Suprapubic skin (tissue), 4 donors: ENCODE results near the gene IGSF1. TPM values are rescaled to one million over a fixed set of nuclear protein-coding genes. Genes with fewer than 3 reads are reported as not detected.
"Not testable (repeated sequence)": the region's sequence is repeated elsewhere in the genome, so short reads cannot be mapped to it uniquely, and the experiment has no call there.

ENCODE experiments used
- DNase-seq, 2 donors: peaks; one replicate each; pipeline ENCODE4 v3.0.0-alpha.2; 2019; ENCODE audit warnings: low spot score in 2 of 2
- H3K27ac ChIP-seq: fragments of 200-600 bp; sonication (generic); one replicate; pipeline ENCODE4 v1.5.1; 2019
- H3K27me3 ChIP-seq: fragments of 200-600 bp; sonication (generic); one replicate; pipeline ENCODE4 v1.5.1; 2019
- H3K36me3 ChIP-seq: fragments of 200-600 bp; sonication (generic); one replicate; pipeline ENCODE4 v1.5.1; 2019
- H3K4me1 ChIP-seq: fragments of 200-600 bp; sonication (generic); one replicate; pipeline ENCODE4 v1.5.1; 2019
- H3K4me3 ChIP-seq: fragments of 200-600 bp; sonication (generic); one replicate; pipeline ENCODE4 v1.5.1; 2019; ENCODE audit warnings: mild to moderate bottlenecking
- H3K9me3 ChIP-seq: fragments of 200-600 bp; sonication (generic); one replicate; pipeline ENCODE4 v1.5.1; 2019
- CTCF ChIP-seq, 2 donors: fragments of 200-600 bp in 1 of 2; fragments of 450-650 bp in 1 of 2; sonication (generic) in 1 of 2; IDR thresholded peaks; one replicate each; pipeline ENCODE4 v1.5.1; 2016 to 2019; ENCODE audit warnings: antibody characterized with exemption in 2 of 2, mild to moderate bottlenecking in 1 of 2, moderate library complexity in 1 of 2
- EP300 ChIP-seq: sonication (generic); formaldehyde crosslinking; IDR thresholded peaks from one replicate; pipeline ENCODE4 v1.6.1; 2017; ENCODE audit warnings: antibody characterized with exemption
- POLR2A ChIP-seq, 2 donors: fragments of 450-650 bp; IDR thresholded peaks; one replicate each; pipeline ENCODE4 v1.6.1; 2017; ENCODE audit warnings: antibody characterized with exemption in 2 of 2, mild to moderate bottlenecking in 2 of 2, moderate library complexity in 2 of 2
- POLR2AphosphoS5 ChIP-seq, 3 donors: sonication (generic); formaldehyde crosslinking; IDR thresholded peaks; one replicate each; pipeline ENCODE4 v1.6.1; 2017; ENCODE audit warnings: antibody characterized with exemption in 3 of 3
- WGBS: methylation state at CpG from one replicate; pipeline ENCODE4 v1.1.5; 2018; 5-methylcytosine and 5-hydroxymethylcytosine counted together
- total RNA-seq, 4 donors: library from RNA; depleted of rRNA; stranded (reverse); fragments of >200 nt; gene quantifications; one replicate each; pipeline ENCODE4 v1.1.0, GENCODE V29; 2016

The IGSF1 gene
- total RNA-seq, 4 donors from 2014 or later = 0.08 to 0.86 (median 0.34) TPM; not detected in 1

GRCh38 chrX:131262738-131263679 is 26.1 kb downstream of the IGSF1 start:
- Histone ChIP-seq H3K27me3 (no peaks in the 10 kb centered on the region), H3K9me3 (no peaks in the 10 kb centered on the region), H3K36me3 (no peaks in the 10 kb centered on the region), H3K27ac (no peak overlapping the region), H3K4me3 (no peak overlapping the region), H3K4me1 (no peaks in the 10 kb centered on the region)
- WGBS = 67% methylated on average over 13 of the region's 13 CpGs
- DNase-seq = no peak
- TF ChIP-seq EP300 (no peak), POLR2A (IDR thresholded peaks at IDR 0.05) (no peak), POLR2AphosphoS5 (IDR thresholded peaks at IDR 0.05) (no peak), CTCF (IDR thresholded peaks at IDR 0.05) (no peak)

GRCh38 chrX:131262200-131262599 is 26.9 kb downstream of the IGSF1 start:
- Histone ChIP-seq H3K27me3 (no peaks in the 10 kb centered on the region), H3K9me3 (no peaks in the 10 kb centered on the region), H3K4me1 (no peaks in the 10 kb centered on the region), H3K36me3 (no peaks in the 10 kb centered on the region), H3K4me3 (no peak overlapping the region), H3K27ac (no peak overlapping the region)
- no peak for DNase-seq
- no peak for TF ChIP-seq POLR2AphosphoS5 (IDR thresholded peaks at IDR 0.05)
- no peak for TF ChIP-seq POLR2A (IDR thresholded peaks at IDR 0.05)
- no peak for TF ChIP-seq EP300
- no peak for TF ChIP-seq CTCF (IDR thresholded peaks at IDR 0.05)

- DNase-seq = no peak
- no peak overlapping the region for H3K4me3 ChIP-seq
Measured at GRCh38 chrX:131257367-131257766, 31.7 kb downstream of the IGSF1 start.

GRCh38 chrX:131250984-131251738 is 37.9 kb downstream of the IGSF1 start:
- 78% methylated on average over 30 of the region's 36 CpGs for WGBS

More at GRCh38 chrX:131257367-131257766, 31.7 kb downstream of the IGSF1 start:
- TF ChIP-seq EP300 (no peak), CTCF (IDR thresholded peaks at IDR 0.05) (no peak), POLR2A (IDR thresholded peaks at IDR 0.05) (no peak), POLR2AphosphoS5 (IDR thresholded peaks at IDR 0.05) (no peak)
- Histone ChIP-seq H3K27ac (no peak overlapping the region), H3K27me3 (no peaks in the 10 kb centered on the region), H3K36me3 (no peaks in the 10 kb centered on the region), H3K9me3 (no peaks in the 10 kb centered on the region), H3K4me1 (no peaks in the 10 kb centered on the region)

GRCh38 chrX:131239057-131239456 is 50.0 kb downstream of the IGSF1 start:
- no peak for DNase-seq
- no peak overlapping the region for H3K4me3 ChIP-seq
- no peaks in the 10 kb centered on the region for H3K4me1 ChIP-seq
- H3K9me3 ChIP-seq = no peaks in the 10 kb centered on the region
- 76% methylated on average over 2 of the region's 2 CpGs for WGBS
- TF ChIP-seq CTCF (IDR thresholded peaks at IDR 0.05) (no peak), POLR2AphosphoS5 (IDR thresholded peaks at IDR 0.05) (no peak), EP300 (no peak), POLR2A (IDR thresholded peaks at IDR 0.05) (no peak)
- H3K27ac ChIP-seq = no peak overlapping the region
- no peaks in the 10 kb centered on the region for H3K27me3 ChIP-seq
- no peaks in the 10 kb centered on the region for H3K36me3 ChIP-seq

More at GRCh38 chrX:131250984-131251738, 37.9 kb downstream of the IGSF1 start:
- not testable (repeated sequence) for H3K9me3 ChIP-seq, H3K4me3 ChIP-seq, DNase-seq, H3K27me3 ChIP-seq, H3K27ac ChIP-seq, H3K36me3 ChIP-seq, H3K4me1 ChIP-seq
